H4 (cell line): ENCODE results near the gene FSTL5. TPM values are rescaled to one million over a fixed set of nuclear protein-coding genes. Genes with fewer than 3 reads are reported as not detected.
A peak's percentile ranks its signal among the peaks of the same experiment; 100 is the strongest.

Experiments used
- DNase-seq: peaks from one replicate; pipeline ENCODE4 v3.0.0-alpha.2; 2015; ENCODE audit warnings: low spot score
- total RNA-seq: library from RNA; depleted of rRNA; stranded (reverse); fragments of >200 nt; shearing (Covaris generic); gene quantifications from 2 replicates; pipeline ENCODE4 v1.2.3, GENCODE V29; 2014

The FSTL5 gene
- total RNA-seq, 1 experiment from 2014 or later, result 0.14 TPM

DNA sequence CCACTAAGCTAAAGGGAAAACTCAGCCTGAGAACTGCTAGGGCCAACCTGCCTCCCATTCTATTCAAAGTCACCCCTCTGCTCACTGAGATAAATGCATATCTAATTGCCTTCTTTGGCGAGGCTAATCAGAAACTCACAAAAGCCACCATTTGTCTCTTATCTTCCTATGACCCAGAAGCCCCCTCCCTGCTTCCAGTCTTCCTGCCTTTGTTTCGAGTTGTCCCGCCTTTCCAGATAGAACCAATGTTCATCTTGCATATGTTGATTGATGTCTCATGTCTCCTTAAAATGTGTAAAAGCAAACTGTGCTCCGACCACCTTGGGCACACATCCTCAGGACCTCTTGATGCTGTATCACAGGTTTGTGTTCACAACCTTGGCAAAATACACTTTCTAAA, 459.8 kb downstream of the FSTL5 start:
- DNase-seq, result no peak

DNA sequence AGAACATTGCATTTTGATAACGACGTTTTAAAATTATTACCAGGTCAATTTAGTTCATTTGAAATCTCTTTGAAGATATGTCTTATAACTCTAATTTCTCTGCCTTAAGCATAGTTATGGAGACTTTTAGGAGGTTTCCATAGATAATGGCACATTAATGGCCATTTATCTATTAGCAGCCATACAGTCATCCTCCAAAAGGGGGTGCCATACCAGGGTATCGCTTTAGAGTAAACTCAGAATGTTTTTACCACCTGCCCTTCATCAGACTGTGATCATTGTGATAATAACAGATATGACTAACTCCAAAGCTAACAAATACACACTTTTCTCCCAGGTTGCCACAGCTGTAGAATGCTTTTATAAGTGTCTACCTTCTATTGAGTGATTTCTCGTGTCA, 461.5 kb downstream of the FSTL5 start:
- DNase-seq, result no peak

DNA sequence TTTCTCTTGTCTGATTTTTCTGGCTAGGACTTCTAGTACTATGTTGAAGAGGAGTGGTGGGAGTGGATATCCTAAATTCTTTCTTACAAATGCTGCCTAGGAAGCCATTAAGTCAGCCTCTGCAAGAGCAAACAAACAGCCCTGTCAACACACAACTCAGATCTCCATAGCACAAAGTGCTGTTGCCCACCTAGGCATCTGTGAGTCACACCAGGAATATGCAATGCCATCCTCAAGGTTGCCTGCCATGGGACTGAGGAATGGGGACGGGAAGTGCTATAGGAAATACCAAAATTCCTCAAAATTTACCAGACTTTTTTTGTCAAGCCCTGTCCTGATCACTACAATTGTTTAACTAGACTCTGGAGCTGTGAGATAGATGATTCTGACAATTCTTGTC, 466.9 kb downstream of the FSTL5 start:
- DNase-seq, result no peak

DNA sequence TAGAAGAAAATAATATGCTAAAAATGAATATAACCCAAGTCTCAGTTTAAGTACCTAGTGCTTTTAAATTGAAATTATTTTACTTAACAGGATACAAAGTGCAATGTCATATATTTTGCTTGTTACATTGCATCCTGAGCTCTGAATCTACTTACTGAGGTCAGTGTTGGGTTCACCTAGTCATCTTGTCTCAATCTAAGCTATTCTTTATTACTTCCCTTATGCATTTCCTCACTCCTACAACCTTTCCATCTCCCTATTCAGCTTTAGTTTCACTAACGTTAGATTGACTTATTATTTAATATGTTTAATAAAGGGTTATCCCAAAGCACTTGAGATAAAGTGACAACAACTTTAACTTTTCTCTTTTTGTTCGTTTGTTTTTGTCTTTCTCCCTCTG, 483.7 kb downstream of the FSTL5 start:
- DNase-seq, result no peak

DNA sequence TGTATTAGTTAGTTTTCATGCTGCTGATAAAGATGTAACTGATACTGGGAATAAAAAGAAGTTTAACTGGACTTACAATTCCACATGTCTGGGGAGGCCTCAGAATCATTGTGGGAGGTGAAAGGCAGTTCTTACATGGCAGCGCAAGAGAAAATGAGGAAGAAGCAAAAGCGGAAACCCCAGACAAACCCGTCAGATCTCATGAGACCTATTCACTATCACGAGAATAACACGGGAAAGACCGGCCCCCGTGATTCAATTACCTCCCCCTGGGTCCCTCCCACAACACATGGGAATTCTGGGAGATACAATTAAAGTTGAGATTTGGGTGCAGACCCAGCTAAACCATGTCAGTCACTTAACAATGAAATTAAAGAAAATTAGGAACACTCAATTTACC, 499.1 kb downstream of the FSTL5 start:
- no peak for DNase-seq

GRCh38 chr4:161663844-161664243, 500.0 kb downstream of the FSTL5 start:
- no peak for DNase-seq

DNA sequence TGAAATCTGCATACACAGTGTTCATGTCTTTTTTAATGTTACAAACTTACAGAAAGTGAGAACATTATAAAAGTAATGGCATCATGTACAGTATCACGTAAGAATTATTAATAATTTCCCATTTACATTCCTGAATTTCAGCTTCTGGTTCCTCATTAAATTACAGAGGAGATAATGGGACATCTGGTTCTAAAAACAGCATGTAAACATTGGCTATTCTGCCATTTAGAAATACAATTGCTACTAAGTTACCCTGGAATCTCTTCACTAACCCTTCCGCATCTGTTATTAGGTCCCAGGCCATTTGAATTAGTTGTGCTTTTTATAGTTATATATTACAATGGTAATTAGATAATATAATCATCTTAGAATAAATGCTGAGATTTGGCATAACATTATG, 505.1 kb downstream of the FSTL5 start:
- DNase-seq, result no peak

- no peak for DNase-seq
Measured at GRCh38 chr4:161657616-161658015, 506.2 kb downstream of the FSTL5 start.

DNA sequence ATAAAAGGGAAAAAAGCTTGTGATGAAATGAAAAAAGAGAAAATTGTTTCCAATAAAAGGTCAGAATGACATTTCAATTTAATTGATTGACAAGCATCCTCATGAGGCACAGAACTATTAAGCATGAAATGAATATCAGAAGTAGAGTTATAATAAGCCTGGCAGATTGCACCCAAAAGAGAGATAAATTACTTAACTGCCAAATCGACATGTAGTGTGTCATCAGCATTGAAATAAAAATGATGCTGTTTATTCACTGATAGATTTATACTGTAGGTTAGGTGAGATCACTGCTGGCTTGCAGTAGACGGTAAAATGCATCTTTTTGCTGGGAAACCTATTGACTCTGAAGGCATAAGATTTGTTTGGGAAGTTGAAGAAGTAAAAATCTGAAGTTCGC, 507.2 kb downstream of the FSTL5 start:
- DNase-seq, result no peak

- no peak for DNase-seq
Measured at GRCh38 chr4:161655148-161655547, 508.7 kb downstream of the FSTL5 start.

DNA sequence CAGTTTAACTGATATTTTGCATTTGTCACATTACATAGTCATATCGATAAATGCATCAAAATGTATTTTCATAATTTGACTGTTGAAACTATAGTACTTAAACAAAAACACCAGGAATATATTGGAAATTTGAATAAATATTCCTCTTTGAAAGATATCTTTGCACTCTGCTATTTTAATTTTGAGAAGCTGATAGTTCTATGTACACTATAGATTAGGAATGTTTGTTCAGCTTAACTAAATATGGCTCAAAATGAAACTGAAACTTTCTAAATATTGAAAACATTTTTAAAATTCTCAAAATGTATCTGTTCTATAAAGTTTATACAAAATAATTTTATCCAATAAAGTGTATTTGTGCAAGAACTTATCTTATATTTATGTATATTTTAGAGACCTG, 510.1 kb downstream of the FSTL5 start:
- no peak for DNase-seq

- no peak for DNase-seq
Measured at GRCh38 chr4:161651586-161651985, 512.2 kb downstream of the FSTL5 start.

DNA sequence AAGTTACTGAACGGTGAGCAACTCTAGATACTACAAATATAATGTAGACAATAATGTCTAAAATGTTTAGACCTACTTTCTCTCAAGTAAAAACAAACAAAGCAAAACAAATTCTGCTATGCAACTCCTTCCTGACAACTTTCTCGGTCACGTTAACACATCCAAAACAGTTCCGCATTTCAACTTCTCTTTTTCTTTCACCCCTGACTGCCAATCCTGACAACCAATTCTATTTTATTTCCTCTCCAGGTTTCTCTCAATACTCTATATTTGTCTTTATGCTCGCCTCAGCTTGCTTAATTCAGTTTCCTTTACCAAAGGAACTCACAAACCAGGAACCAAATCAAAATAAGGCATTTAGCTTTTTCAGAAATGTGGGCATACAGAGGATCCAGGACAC, 513.0 kb downstream of the FSTL5 start:
- no peak for DNase-seq

GRCh38 chr4:161647757-161648156, 516.0 kb downstream of the FSTL5 start:
- DNase-seq, result no peak

DNA sequence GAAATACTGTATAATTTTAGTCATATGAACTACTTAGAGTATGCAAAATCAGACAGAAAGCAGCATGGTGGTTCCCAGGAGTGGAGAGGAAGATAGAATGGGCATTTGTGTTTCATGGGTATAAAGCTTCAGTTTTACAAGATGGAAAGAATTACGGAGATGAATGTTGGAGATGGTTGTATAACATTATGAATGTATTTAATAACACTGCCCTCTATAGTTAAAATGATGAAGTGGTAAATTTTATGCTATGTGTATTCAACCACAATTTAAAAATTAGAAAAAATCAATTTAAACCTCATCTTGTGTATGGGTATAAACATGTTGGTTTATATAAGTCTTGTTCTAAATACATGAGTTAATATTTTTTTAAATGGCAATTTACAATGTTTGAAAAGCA, 521.1 kb downstream of the FSTL5 start:
- peak; percentile 11 for DNase-seq

DNA sequence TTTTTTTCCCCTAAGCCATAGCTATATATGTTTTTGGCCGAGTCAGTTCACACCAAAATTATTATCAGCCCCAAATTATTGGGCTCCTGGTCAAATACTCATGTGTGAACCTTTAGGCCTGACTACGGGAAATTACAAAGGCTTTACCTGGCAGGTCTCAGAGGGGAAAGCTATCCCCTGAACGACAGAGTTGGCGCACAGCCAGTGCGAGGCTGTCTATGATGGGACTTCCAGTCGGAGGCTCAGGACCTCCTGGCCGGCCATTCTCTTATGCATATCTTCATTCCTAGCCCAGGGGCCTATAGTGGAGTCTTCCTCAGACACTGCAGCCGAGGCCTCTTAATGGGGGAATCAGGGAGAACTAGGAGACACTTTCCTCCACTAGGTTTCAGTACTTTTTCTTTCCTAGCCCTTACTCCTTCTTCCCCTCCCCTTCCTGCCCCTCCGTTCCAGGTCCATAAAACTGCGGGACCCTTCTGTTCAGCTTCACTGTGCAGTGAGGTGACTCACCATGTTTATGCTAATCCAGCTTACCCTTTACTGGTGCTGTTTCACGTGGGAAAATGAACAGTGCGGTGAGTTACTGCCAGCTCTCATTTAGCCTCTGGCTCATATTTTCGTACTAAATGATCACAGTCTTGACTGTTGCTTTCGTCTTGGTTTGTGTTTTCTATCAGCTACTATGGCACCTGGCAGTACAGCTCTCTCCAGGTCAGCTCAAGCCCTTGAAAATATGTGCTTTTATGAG, 533.9 kb downstream of the FSTL5 start:
- DNase-seq, result peak; percentile 59

GRCh38 chr4:161604516-161605300, 559.1 kb downstream of the FSTL5 start:
- DNase-seq, result no peak

- no peak for DNase-seq
Measured at GRCh38 chr4:161601011-161601410, 562.8 kb downstream of the FSTL5 start.

DNA sequence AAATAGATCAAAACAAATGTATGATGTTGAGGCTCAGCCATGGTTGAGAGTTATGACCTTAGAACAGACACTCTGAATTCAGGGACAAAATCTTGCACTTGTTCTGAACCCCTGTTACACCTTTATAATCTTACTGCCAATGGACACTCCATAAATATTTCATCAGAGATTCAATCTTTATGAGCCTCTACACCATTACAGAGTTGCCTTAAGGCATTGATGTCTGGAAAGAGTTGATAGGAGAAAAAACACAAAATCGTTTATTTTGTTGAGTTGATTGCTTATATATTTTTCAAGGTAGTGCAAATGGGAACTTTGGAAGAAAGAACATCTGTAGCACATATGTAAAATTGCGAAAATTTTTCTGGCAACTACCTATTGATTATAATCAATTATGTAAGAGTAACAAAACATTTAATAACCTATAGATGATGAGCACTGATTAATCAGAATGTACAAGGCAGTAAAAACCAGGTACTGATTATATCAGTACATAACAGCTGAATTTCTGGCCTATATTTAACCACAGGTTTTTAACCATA, 568.5 kb downstream of the FSTL5 start:
- DNase-seq, result no peak

GRCh38 chr4:161585011-161585410, 578.8 kb downstream of the FSTL5 start:
- no peak for DNase-seq

GRCh38 chr4:161583549-161583948, 580.3 kb downstream of the FSTL5 start:
- no peak for DNase-seq

DNA sequence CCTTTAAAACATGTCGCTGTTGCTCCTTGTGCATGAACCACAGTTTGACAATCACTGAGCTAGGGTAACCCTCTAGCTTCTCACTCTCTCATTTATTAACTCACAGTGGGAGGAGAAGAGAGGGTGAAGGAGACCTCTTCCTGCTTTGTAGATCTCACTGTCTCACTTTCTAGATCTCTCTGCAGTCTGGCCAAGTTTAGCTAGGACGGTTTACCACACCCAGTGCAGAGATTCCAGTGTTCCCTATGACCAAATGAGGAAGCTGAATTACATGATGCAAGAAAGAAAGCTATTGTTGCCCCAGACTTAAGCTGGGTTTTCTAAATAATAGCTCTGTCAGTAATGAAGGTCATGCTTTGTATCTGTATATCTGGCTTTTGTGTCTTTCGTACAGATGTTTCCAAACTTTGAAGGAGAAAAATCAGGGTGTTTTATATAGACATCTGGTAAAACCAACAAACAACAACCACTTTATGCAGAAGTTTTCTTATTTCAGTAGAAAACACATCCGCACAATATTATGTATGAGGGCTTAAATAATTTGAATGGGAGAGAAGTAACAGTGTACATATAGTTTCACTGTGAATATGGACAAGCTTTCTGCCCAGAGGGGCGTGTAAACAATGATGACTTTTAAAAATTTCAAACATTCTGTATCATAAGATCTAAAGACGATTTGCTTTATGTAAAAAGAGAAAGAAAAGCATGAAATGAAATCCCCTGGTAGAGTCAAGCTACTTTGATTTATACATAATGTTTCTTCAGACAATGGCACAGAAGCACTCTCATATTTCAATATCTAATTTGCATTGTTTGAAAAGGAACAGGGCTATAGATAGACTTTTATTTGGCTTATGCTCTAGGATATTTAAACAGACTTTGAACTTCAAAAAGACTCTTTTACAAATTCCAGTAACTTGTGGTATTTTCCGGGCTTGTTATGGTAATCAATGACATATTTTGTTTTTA, 582.3 kb downstream of the FSTL5 start:
- peak; percentile 35 for DNase-seq
